Cardiac muscle cell (in vitro differentiated cells and primary cell): ENCODE measurements around the gene CACNA2D1. TPM values are rescaled to one million over a fixed set of nuclear protein-coding genes. Genes with fewer than 3 reads are reported as not detected.
"Not testable (repeated sequence)": the region's sequence is repeated elsewhere in the genome, so short reads cannot be mapped to it uniquely, and the experiment has no call there.

ENCODE experiments used
- DNase-seq, 2 donors: peaks; one replicate each; pipeline versions ENCODE4 v3.0.0 to v3.0.0-alpha.2; 2010 to 2017; ENCODE audit warnings: low read depth in 1 of 2, low spot score in 1 of 2
- H3K27ac ChIP-seq: fragments of 200-600 bp; sonication (generic); 2 replicates; pipeline ENCODE4 v1.5.1; 2016
- H3K27me3 ChIP-seq: fragments of 200-600 bp; sonication (generic); 2 replicates; pipeline ENCODE4 v1.6.0; 2016; ENCODE audit warnings: control low read depth
- H3K36me3 ChIP-seq: fragments of 200-600 bp; sonication (generic); 2 replicates; pipeline ENCODE4 v1.5.1; 2016; ENCODE audit warnings: control low read depth
- H3K4me1 ChIP-seq: fragments of 200-600 bp; sonication (generic); 2 replicates; pipeline ENCODE4 v1.8.1; 2017; ENCODE audit warnings: low read depth, mild to moderate bottlenecking, mixed run types
- H3K4me3 ChIP-seq: fragments of 200-600 bp; sonication (generic); 2 replicates; pipeline ENCODE4 v1.5.1; 2016; ENCODE audit warnings: mild to moderate bottlenecking
- H3K9me3 ChIP-seq: fragments of 200-600 bp; sonication (generic); 2 replicates; pipeline ENCODE4 v1.5.1; 2017; ENCODE audit warnings: low read depth, mild to moderate bottlenecking, control low read depth
- polyA plus RNA-seq: library from polyadenylated mRNA; unstranded; fragments of >200 nt; fragmentation: Nextera tagmentation; extraction: Ambion mirVana; gene quantifications from 2 replicates; pipeline ENCODE4 v1.2.1, GENCODE V29; 2016
- total RNA-seq: library from RNA; depleted of rRNA; stranded (reverse); fragments of >200 nt; gene quantifications from 2 replicates; pipeline ENCODE4 v1.2.3, GENCODE V29; 2016
- TF ChIP-seq, protein P1 (sequence below): IDR thresholded peaks from 2 replicates; pipeline ENCODE4 v1.5.1; 2012; ENCODE audit warnings: low read depth, mild to moderate bottlenecking, low read length

Gene CACNA2D1
- total and polyA plus RNA-seq, 2 experiments from 2014 or later = 4.5 to 20.3 TPM

DNA sequence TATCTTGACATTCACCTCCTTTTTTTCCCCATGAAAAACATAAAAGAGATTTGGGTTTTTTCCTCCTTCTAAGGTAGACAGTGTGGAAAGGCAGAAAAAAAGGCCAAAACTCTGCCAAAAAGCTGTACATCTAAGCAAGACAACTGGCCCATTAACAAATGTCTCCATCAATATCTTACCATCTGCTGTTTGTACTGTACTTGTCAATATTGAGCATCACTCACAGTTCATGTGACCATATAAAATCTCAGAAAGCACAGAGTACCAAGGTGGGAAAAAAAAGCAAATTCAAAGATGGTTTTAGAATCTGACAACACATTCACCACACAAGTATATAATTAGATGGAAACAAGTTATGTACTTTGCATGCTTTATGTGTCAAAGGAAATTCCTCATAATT, 52.6 kb downstream of the CACNA2D1 start:
- no peaks in the 10 kb centered on the region for H3K27me3 ChIP-seq
- TF ChIP-seq, protein P1, sequence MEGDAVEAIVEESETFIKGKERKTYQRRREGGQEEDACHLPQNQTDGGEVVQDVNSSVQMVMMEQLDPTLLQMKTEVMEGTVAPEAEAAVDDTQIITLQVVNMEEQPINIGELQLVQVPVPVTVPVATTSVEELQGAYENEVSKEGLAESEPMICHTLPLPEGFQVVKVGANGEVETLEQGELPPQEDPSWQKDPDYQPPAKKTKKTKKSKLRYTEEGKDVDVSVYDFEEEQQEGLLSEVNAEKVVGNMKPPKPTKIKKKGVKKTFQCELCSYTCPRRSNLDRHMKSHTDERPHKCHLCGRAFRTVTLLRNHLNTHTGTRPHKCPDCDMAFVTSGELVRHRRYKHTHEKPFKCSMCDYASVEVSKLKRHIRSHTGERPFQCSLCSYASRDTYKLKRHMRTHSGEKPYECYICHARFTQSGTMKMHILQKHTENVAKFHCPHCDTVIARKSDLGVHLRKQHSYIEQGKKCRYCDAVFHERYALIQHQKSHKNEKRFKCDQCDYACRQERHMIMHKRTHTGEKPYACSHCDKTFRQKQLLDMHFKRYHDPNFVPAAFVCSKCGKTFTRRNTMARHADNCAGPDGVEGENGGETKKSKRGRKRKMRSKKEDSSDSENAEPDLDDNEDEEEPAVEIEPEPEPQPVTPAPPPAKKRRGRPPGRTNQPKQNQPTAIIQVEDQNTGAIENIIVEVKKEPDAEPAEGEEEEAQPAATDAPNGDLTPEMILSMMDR = no peak
- no peak for DNase-seq
- no peak overlapping the region for H3K27ac ChIP-seq
- H3K4me3 ChIP-seq = no peak overlapping the region
- no peaks in the 10 kb centered on the region for H3K36me3 ChIP-seq
- peaks cover 12% of the 10 kb centered on the region for H3K4me1 ChIP-seq
- H3K9me3 ChIP-seq = no peaks in the 10 kb centered on the region

DNA sequence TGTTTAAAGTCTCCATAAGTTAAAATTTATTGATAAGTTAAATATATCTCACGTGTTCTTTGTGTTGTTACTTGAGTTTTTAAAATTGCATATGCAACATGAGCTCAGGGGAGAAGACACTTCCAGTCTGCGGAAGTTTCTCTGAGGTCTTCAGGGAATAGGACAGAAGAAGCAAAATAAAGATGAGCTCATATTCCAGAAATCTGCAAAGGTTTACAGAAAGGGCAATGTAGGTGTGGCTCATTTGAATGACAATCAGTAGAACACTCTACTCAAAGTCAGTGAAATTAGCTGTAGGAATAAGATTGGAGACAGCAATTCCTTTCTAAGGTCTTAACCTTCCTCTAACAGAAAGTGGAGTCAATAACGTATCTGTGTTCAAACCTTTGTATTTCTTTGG, 53.7 kb downstream of the CACNA2D1 start:
- no peaks in the 10 kb centered on the region for H3K27me3 ChIP-seq
- no peaks in the 10 kb centered on the region for H3K9me3 ChIP-seq
- H3K4me3 ChIP-seq = no peak overlapping the region
- TF ChIP-seq, protein P1 = no peak
- no peaks in the 10 kb centered on the region for H3K36me3 ChIP-seq
- H3K4me1 ChIP-seq = peaks cover 12% of the 10 kb centered on the region
- DNase-seq = no peak
- H3K27ac ChIP-seq = no peak overlapping the region

DNA sequence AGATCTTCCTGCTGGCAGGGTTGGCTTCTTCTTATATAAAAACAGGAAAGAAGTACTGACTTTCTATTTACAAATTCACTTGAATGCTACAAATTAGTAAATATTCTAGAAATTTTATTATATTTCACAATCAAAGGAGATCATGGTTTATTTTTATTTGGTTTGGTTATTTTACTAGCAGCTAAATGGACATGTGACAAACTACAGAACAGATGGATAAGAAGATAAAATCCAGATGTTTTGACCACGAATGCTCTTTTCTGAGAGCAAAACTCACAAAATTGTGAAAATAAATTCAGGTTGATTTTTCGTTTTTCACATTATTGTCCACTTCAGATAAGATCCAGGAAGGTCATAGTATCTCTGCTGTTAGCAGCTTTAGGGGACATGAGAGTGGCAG, 55.4 kb downstream of the CACNA2D1 start:
- Histone ChIP-seq H3K4me1 (peaks cover 12% of the 10 kb centered on the region), H3K27me3 (no peaks in the 10 kb centered on the region), H3K9me3 (no peaks in the 10 kb centered on the region), H3K36me3 (no peaks in the 10 kb centered on the region), H3K27ac (no peak overlapping the region), H3K4me3 (no peak overlapping the region)
- TF ChIP-seq, protein P1 = no peak
- DNase-seq = no peak

DNA sequence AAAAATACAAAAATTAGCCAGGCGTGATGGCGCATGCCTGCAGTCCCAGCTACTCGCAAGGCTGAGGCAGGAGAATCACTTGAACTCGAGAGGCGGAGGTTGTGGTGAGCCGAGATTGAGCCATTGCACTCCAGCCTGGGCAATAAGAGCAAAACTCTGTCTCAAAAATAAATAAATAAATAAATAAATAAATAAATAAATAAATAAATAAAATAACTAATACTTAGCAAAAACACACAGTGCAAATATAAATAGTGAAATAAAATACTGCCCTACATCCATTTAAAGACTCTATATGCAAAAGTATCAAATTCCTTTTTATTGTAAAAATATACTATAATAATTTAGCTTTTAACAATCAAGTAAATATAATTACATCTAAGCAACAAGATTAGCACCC, 57.0 kb downstream of the CACNA2D1 start:
- not testable (repeated sequence) for H3K9me3 ChIP-seq, DNase-seq, H3K36me3 ChIP-seq, H3K27ac ChIP-seq, H3K4me3 ChIP-seq, H3K27me3 ChIP-seq
- peaks cover 16% of the 10 kb centered on the region for H3K4me1 ChIP-seq

DNA sequence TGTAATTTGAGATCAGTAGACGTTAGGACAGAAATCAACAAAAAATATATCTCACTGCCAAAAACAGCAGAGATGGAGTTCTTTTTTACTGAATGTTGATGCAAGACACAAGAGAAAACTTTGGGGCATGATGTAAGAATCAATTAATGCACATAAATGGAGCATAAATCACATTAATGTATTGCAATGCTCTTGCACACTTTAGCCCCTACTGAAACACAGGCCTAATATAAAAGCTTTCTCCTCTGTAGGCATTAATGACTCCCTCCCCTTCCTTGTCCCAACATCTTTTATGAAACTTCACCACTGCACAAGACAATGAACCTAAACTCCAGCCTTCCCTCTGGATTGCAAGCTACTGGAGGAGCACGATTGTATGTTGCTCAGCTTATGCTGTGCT, 58.8 kb downstream of the CACNA2D1 start:
- Histone ChIP-seq H3K36me3 (no peaks in the 10 kb centered on the region), H3K27ac (no peak overlapping the region), H3K27me3 (no peaks in the 10 kb centered on the region), H3K4me1 (peaks cover 12% of the 10 kb centered on the region), H3K4me3 (no peak overlapping the region), H3K9me3 (no peaks in the 10 kb centered on the region)
- TF ChIP-seq, protein P1 = no peak
- DNase-seq = no peak

DNA sequence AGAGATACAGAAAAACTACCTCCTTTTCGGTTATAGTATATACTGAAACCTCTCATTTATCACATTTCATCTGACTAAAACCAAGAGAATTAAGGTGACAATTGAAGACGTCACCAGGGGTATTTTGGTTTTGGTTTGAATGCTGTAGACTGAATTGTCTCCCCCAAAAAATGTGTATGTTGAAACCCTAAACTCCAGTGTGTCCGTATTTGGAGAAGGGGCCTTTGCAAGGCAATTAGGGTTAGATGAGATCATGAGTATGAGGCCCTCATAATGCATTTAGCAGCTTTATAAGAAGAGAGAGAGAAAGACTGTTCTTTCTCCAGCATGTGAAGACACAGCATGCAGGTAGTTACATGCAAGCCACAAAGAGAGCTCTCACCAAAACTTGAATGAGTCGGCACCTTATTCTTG, 59.5 kb downstream of the CACNA2D1 start:
- Histone ChIP-seq H3K9me3 (no peaks in the 10 kb centered on the region), H3K27me3 (no peaks in the 10 kb centered on the region), H3K27ac (no peak overlapping the region), H3K36me3 (no peaks in the 10 kb centered on the region), H3K4me3 (no peak overlapping the region), H3K4me1 (peaks cover 5% of the 10 kb centered on the region)
- DNase-seq = no peak
- TF ChIP-seq, protein P1 = no peak
